BJ (cell line): Measurements from ENCODE around the gene TRAPPC2L. TPM values are rescaled to one million over a fixed set of nuclear protein-coding genes. Genes with fewer than 3 reads are reported as not detected.

Experiments used
- CTCF ChIA-PET: fragments of 350-600 bp; formaldehyde crosslinking; extraction: SDS; loops from one replicate; lab custom pipeline; 2021; ENCODE audit warnings: antibody characterized with exemption, inconsistent platforms; lab: Yijun Ruan, JAX
- POLR2A ChIA-PET: fragments of 300-600 bp; sonication (Branson Sonifier 250); formaldehyde crosslinking; extraction: SDS; loops from one replicate; lab custom pipeline; 2021; ENCODE audit warnings: antibody characterized with exemption; lab: Charles Lee
- DNase-seq: peaks from one replicate; pipeline ENCODE4 v3.0.0-alpha.2; 2011; ENCODE audit warnings: low read depth
- H3K27me3 ChIP-seq: 2 replicates; pipeline ENCODE4 v1.6.0; 2011; ENCODE audit warnings: low read length; ENCODE audit not compliant: control insufficient read depth, insufficient read depth
- H3K36me3 ChIP-seq: 2 replicates; pipeline ENCODE4 v1.5.1; 2011; ENCODE audit warnings: low read length; ENCODE audit not compliant: control insufficient read depth, insufficient read depth
- H3K4me3 ChIP-seq: 2 replicates; pipeline ENCODE4 v1.5.1; 2011; ENCODE audit warnings: low read depth, mild to moderate bottlenecking, control low read depth, low read length
- CTCF ChIP-seq: IDR thresholded peaks from 2 replicates; pipeline ENCODE4 v1.5.1; 2011; ENCODE audit warnings: low read depth, mild to moderate bottlenecking, control low read depth, inconsistent platforms, low read length, moderate library complexity; ENCODE audit not compliant: insufficient read depth
- polyA plus RNA-seq: library from polyadenylated mRNA; depleted of rRNA; stranded (reverse); fragments of >200 nt; gene quantifications from 2 replicates; pipeline ENCODE4 v1.2.3, GENCODE V29; 2011

Gene TRAPPC2L
- polyA plus RNA-seq, 1 experiment = 84.8 TPM

- ChIA-PET POLR2A (no interaction called here), CTCF (interaction anchor here (0.7 to 1.1 kb wide), 2 partner anchors 14 to 26 kb away, joined by 3 read pairs; no protein-coding TSS in a partner anchor)
- no peak for TF ChIP-seq CTCF
- Histone ChIP-seq H3K27me3 (no peaks in the 10 kb centered on the region), H3K4me3 (no peak overlapping the region), H3K36me3 (no peaks in the 10 kb centered on the region)
- no peak for DNase-seq
Measured at GRCh38 chr16:88878356-88878755, 21.4 kb downstream of the TRAPPC2L start.

- DNase-seq = no peak
- ChIA-PET CTCF (interaction anchor here (0.7 to 1.1 kb wide), 2 partner anchors 15 to 25 kb away, joined by 3 read pairs; no protein-coding TSS in a partner anchor), POLR2A (no interaction called here)
- Histone ChIP-seq H3K27me3 (no peaks in the 10 kb centered on the region), H3K36me3 (no peaks in the 10 kb centered on the region), H3K4me3 (no peak overlapping the region)
- TF ChIP-seq CTCF = no peak
Measured at GRCh38 chr16:88878967-88879787, 22.2 kb downstream of the TRAPPC2L start.

- H3K4me3 ChIP-seq = no peak overlapping the region
- CTCF ChIA-PET = no interaction called here
- DNase-seq = no peak
- H3K27me3 ChIP-seq = no peaks in the 10 kb centered on the region
- H3K36me3 ChIP-seq = no peaks in the 10 kb centered on the region
- TF ChIP-seq CTCF = no peak
- POLR2A ChIA-PET = no interaction called here
Measured at GRCh38 chr16:88879788-88880055, 22.8 kb downstream of the TRAPPC2L start.

- no peak for DNase-seq
- no peak for TF ChIP-seq CTCF
- ChIA-PET POLR2A (no interaction called here), CTCF (interaction anchor here (0.6 to 0.9 kb wide), 2 partner anchors 22 to 122 kb away, joined by 3 read pairs; no protein-coding TSS in a partner anchor)
- Histone ChIP-seq H3K4me3 (no peak overlapping the region), H3K36me3 (no peaks in the 10 kb centered on the region), H3K27me3 (no peaks in the 10 kb centered on the region)
Measured at GRCh38 chr16:88880226-88881006, 23.5 kb downstream of the TRAPPC2L start.

- DNase-seq = no peak
- CTCF ChIA-PET = interaction anchor here (0.6 to 0.9 kb wide), 2 partner anchors 23 to 121 kb away, joined by 3 read pairs; no protein-coding TSS in a partner anchor
- Histone ChIP-seq H3K36me3 (no peaks in the 10 kb centered on the region), H3K4me3 (no peak overlapping the region), H3K27me3 (no peaks in the 10 kb centered on the region)
- TF ChIP-seq CTCF = no peak
- POLR2A ChIA-PET = no interaction called here
Measured at GRCh38 chr16:88881007-88881615, 24.2 kb downstream of the TRAPPC2L start.
